Measurements from ENCODE around the gene RASGRF1.

- TF ChIP-seq EP300 (IDR thresholded peaks at IDR 0.05) (no peak), CTCF (IDR thresholded peaks at IDR 0.05) (no peak), POLR2A (IDR thresholded peaks at IDR 0.05) (no peak)
Observed at GRCh38 chr15:79082363-79083070, 8.1 kb downstream of the RASGRF1 start.

Measured in ovary (tissue), 3 donors.